ENCODE results near the gene MAMLD1.

- no peak for TF ChIP-seq CTCF (IDR thresholded peaks at IDR 0.05; ENCODE audit: low read depth, low read length, poor library complexity, severe bottlenecking)
- no peak for TF ChIP-seq EZH2phosphoT487 (IDR thresholded peaks at IDR 0.05; ENCODE audit: borderline replicate concordance, low read length)
Observed at GRCh38 chrX:150517303-150517910, 154.3 kb downstream of the MAMLD1 start.
